GM12892 (cell line): Measurements from ENCODE around the gene PPFIA1.

ENCODE experiments used
- POLR2A ChIP-seq: IDR thresholded peaks from 2 replicates; pipeline ENCODE4 v1.6.1; 2011; ENCODE audit warnings: low read depth, low read length, control low read depth
- POLR2AphosphoS5 ChIP-seq: IDR thresholded peaks from 2 replicates; pipeline ENCODE4 v1.6.1; 2011; ENCODE audit warnings: low read depth, low read length, control low read depth
- TAF1 ChIP-seq: IDR thresholded peaks from 2 replicates; pipeline ENCODE4 v1.6.1; 2011; ENCODE audit warnings: low read depth, mild to moderate bottlenecking, control low read depth, low read length, borderline replicate concordance

DNA sequence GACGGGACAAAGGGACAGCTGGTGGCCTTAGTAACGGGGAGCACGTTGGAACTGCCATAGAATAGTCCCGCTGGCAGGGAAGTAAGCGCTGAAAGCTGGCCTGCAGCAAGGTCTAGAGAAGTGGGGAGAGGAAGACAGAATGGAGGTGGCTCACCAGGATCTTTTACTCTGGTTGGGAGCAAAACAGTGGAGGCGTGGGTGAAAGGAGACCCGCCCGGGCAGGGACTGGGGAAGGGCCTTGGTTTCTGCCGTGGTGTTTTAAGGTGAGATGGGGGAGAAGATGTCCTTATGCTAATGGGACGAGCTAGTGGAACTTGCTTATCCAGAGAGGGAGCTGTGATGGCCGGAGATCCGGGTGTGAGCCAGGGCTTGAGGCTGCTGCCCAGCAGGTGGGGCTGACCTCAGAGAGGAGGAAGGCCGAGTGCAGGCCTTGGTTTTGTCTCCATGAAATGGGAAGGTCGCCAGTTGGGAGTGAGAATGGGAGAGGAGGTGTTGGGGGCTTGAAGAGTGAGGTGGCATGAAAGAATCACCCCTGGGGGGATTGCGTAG lies 71.5 kb downstream of the PPFIA1 start:
- TF ChIP-seq POLR2A (no peak), TAF1 (no peak), POLR2AphosphoS5 (no peak)
